ENCODE results near the gene TTC39C.
A peak's percentile ranks its signal among the peaks of the same experiment; 100 is the strongest.

Gene TTC39C

DNA sequence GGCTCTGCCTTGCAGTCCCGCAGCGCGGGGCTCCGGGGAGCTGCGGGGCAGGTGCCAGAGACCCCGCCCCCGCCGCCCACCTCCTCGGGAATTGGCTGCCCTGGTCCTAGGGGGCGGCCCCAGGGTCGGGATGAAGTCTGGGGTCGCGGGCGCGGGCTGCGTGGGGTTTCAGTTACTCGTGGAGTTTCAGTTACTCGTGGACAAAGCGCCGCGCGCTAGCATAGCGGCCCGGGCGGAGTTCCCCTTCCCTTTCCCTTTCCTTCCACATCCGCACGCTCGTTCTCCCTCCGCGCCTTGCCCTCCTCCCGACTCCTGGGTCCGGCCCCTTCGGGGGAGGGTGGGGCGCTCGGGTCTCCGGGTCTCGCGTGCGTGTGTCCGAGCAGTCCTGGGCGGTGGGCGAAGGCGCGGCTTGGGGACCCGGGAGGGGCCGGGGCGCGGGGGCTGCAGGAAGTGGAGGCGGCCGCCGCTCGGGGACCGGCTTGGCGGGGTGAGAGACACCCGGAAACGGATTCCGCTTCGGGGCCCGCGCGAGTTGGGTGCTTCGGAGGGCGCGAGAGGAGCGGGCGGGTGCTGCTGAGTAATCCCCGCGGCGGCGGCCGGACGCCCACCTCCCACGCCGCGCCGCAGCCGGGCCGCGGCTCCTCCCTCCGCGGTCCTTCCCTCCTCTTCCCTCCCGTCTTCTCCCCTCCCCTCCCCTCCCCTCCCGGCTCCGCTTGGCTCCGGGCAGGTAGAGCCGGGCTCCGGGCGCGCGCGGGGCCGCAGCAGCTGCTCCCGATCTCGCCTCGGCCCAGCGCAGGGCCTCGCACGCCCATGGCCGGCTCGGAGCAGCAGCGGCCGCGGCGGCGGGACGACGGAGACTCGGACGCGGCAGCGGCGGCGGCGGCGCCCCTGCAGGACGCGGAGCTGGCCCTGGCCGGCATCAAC, at the start of gene TTC39C:
TSS of gene TTC39C (plus strand) at position 693 of the 924 bp plus-strand sequence. CDS start at position 811, 118 bp downstream.
- DNase-seq (ENCODE audit: low spot score): peak; percentile 87

DNA sequence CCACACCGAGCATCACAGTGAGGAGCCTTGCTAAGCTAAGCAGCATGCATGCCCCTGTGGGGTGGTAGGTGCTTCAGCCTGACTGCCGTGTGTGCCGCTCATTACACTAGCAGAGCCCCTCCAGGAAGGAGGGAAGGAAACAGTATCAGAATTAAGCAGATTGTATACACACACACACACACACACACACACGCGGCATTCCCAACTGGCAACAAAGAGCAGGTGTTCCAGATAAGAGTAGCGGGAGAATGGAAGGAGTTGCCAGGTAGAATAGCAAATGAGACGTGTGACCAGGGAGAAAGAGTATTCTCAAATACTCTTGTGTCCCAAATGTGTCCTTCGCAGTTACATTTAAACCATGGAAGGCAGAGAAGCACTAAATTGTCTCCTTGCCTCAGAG, 47.6 kb upstream of the TTC39C start:
- DNase-seq (ENCODE audit: low spot score): no peak

DNA sequence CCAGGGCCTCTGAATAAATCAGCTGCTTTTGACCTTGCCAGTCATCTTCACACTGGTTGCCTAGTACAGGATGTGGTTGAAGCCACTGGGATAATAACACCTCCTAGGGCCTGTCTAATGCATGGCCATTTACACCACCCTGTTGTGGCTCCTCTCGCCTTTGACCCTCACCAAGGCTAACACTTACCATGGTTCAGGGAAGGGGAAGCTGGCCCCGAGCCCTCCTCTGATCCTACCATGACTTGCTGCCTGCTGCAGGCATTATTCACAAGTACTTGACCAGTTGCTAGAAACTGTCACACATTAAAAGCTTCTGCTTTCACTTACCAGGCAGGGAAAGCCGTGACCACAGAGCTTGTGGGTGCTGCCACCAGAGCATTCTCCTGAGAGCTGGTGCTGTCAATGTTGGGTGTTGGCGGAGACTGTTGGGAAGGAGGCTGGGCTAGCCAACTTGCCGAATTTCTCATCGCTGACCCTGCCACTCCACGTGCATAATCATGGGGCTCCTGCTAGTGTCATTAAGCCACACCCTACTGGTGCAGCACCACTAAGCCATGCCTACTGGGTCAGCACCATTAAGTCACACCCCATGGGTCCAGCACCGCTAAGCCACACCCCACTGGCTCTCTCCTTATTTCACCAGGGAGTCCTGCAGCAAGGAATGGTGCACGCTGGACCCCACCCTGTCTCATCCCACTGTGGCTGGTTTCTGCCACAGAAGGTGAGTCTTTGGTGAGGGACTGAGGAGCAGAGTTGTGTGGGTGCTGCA, 47.0 kb upstream of the TTC39C start:
- DNase-seq (ENCODE audit: low spot score): no peak

DNA sequence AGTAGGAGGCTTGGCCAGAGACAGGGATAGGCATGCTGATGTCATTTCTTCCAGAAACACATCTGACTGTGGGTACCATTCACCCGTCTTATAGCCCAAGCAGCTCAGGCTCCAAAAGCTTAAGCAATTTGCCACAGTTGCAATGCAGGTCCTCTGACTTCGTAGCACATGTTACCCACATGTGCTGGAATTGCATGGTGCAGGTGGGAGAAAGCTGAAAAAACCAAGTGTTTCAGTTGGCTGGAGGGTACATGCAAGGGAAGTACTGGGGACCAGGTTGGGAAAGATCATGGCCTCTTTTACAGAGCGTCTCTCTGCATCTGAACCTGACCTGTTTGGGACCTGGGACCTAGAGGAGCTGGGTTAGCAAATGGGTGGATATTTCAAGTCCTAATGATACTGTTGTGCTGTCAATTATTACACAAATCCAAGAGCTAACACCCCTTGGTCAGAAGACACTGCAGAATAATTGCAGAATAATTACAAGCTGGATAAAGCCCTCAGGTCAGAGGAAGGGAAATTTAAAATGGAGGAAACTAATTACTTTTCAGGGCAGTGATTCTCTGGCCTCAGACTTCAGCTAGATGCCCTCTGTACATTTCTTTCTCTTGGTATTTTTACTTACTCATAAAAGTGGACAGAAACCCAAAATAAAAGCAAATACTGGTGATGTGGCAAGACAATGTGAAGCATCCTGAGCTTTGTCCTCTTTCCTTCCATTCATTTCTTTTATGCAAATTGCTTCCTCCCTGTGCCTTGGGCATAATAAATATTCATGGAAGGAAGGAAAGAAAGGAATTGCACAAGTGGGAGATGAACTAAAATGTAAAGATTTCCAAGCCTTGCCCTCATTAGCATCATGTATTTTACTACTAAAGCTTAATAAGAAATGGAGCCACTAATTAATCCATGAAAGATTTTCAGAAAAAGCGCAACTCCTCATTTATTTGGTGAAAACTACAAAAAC, 45.6 kb upstream of the TTC39C start:
- DNase-seq (ENCODE audit: low spot score): no peak

DNA sequence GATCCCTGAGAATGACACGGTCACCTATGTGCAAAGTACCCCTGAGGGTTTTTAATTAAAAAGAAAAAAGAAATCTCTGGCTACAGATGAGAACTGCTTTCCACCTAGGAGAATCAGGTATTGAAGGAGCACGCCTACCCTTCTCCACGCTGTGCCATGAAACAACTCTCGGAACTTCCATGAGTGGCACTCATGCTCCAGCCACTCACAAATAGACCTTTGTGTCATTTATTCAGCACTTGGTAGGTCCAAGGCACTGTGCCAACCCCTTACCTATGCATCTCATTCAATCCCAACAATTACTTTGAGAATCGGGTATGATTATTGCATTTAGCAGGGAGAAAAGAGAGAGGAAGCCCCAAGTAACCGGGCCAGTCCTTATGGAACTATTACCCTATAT, 44.9 kb upstream of the TTC39C start:
- DNase-seq (ENCODE audit: low spot score): no peak

DNA sequence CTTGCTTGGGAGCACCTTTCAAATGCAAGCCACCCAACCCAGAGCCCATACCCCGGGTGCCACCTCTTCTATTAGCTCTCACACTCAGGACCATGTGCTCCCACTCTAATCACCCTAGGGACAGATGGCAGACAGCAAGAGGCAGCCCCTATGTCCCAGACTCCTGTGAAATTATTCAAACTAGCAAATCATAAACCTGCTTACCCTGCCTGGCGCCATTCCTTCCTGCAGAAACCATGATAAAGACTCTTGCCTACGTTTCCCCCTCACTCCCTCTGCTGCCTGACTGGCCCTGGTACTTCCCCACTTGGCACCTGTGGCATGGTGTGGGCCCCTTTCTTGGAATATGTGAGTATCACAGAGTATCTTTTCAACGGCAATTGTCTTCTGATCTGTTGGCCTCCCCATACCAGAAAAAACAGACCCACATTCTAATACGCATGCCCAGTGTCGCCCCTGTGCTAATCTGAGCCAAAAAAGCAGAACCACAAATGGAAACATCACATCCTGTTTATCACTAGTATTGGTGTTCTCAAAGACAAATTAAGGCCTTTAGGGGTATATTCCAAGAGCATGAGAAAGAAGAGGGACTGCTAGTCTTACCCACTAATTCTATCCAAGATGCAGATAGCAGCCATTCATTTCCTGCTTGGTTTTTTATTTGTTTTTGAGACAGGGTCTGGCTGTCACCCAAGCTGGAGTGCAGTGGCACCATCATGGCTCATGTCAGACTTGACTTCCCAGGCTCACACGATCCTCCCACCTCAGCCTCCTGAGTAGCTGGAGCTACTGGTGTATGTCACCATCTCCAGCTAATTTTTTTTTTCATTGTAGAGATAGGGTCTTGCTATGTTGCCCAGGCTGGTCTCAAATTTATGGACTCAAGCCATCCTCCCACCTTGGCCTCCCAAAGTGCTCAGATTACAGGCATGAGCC, 44.1 kb upstream of the TTC39C start:
- DNase-seq (ENCODE audit: low spot score): no peak

DNA sequence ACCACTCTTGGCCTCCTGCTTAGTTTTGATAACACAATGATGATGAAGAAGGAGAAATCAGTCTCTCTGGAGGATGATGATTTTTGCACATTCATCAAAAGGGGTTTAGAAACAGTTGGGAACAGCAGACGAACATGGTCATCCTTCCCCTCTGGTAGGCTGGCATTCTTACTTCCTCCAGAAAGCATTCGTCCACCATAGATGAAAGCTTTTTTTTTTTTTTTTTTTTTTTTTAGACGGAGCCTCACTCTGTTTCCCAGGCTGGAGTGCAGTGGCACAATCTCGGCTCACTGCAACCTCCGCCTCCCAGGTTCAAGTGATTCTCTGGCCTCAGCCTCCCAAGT, 43.5 kb upstream of the TTC39C start:
- DNase-seq (ENCODE audit: low spot score): no peak

DNA sequence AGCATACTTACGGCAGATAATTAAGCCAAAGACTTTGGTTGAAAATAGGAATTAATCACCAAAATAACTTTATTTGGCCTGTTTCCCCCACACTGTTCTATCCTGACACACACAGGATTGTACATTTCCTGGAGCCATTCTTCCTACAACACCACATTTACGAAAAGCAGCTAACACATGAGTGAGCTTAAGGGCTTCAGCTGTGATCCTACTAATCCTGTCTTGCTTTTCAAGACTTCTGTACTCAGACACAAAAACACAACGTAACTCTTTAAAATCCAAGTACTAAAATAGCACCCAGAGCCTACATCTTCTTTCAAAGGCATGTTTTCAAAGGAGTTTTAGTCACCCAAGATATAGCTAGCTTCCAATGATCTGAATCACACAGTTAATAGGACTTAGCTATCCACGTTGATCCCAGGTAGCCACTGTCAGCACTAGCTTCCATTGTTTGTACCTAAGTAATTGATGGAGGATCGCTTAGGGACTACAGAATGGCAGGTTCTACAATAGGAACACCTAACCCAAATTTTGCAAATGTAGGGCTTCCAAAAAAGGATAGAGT, 42.8 kb upstream of the TTC39C start:
- no peak for DNase-seq (ENCODE audit: low spot score)

DNA sequence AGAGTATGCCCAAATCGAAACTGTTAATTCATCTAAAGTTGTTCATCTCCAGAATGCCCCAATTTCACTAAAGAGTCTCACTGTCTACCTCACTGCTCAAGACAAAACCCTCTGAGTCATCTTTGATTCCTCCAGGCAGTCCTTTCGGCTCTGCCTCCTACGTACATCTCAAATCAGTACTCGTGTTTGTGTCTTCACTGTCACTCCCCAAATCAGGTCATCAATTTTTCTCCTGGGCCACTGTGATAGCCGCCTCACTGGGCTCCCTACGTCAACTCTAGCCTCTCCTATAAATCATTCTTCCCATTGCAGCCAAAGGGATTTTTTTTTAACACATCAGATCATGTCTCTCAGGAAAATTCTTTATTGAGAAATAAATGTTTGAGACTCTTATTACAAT, 42.1 kb upstream of the TTC39C start:
- DNase-seq (ENCODE audit: low spot score): no peak

DNA sequence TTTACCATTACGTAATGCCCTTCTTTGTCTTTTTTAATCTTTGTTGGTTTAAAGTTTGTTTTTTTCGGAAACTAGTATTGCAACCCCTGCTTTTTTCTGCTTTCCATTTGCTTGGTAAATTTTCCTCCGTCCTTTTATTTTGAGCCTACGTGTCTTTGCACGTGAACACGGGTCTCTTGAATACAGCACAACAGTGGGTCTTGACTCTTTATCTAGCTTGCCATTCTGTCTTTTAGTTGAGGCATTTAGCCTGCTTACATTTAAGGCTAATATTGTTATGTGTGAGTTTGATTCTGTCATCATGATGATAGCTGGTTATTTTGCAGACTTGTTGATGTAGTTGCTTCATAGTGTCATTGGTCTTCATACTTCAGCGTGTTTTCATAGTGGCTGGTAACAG, 37.5 kb upstream of the TTC39C start:
- DNase-seq (ENCODE audit: low spot score): no peak

DNA sequence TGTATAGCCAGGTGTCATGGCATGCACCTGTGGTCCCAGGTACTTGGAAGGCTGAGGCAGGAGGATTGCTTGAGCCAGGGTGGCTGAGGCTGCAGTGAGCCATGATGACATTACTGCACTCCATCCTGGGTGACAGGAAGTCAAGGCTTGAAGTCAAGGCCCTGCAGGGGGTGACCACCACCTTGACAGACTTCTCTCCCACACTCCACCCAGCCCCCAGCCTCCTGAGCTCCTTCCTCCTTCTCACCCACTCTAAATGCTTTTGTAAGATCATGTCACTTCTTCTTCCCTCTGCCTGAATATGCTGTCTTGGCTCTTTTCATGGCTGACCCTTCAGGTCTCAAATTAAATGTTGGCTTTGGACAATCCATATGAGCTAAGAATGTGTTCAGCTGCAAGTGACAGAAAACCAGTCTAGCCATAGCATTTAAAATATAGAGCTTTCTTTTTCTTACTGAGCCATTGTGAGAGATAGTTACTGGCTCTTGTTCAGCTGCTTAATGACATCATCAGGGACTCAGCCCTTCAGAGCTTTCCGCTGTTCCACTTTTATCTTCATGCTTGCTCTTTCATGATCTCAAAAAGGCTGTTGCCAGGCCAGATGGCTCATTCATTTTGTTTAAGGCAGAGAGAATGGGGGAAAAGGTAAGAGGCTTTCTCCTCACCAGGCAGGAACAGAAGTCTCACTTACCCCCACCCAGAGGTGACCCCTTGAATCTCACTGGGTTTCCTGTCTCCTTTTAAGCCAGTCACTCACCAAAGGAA, 36.7 kb upstream of the TTC39C start:
- no peak for DNase-seq (ENCODE audit: low spot score)

DNA sequence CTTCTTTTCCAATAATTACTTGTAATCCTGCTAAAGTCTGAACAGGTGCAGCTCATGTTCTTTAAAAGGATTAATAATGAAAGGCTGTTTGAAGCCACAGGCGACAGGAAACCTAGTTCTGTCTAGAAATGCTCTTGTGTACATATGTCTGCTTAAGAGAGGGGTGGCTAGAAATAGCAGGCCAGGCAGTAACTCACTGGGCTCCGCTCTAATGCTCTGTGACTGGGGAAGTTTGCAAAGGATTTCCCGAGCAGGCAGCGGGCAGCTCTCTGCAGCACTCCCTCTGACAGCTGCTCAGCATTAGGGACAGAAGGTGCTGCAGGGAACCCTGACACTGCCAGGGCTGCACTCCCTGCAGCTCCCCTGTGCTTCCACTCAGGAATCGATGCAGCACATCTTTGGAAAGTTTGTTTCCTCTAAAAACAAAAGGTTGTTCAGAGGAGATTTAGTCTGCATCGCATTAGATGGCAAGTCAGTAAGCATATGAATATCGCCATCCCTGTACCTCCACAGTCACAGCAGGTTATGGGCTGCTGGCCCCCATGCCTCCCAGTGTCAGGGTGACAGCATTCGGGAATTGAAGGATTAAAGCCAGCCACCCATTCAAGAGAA, 33.1 kb upstream of the TTC39C start:
- DNase-seq (ENCODE audit: low spot score): no peak

DNA sequence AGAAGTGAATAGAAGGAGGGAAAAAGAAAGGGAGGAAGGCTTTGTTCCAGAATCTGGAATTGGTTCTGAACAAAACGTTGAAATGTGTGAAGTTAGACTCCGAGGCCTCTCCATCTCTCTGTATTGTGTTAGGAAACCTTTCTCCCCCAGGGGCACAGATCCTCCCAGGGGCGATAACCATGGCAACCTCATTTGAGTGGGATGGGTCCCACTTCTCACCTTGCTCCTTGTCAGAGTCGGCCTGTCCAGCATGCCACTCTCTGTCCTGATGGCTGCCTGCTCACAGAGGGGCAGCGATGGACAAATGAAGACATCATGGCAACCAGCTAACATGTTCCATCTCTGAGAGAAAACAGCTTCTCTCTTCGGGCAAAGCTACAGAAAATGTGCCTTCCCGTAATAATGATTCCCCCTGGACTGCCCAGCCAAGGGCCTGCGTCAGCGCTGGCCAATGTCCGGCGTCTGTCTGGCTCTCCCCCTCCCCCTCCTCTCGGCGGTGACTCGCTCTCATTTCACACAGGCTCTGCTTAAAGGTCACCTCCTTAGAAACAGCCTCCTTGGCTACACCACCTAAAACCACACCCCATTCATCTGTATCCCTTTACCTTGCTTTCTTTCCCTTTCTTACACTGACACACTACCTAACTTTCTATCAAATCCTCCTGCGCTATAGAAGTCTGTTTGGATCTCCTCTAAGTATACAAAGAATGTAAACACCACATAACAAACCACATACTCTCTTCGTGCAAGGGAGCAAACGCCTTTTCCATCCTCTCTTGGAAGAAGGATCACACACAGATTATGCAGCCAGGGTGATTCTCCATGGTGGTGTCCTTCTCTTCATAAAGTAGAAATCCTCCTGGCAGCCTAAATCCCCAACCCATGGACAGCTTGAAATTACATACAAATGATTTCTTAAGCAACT, 32.1 kb upstream of the TTC39C start:
- peak; percentile 74 for DNase-seq (ENCODE audit: low spot score)

DNA sequence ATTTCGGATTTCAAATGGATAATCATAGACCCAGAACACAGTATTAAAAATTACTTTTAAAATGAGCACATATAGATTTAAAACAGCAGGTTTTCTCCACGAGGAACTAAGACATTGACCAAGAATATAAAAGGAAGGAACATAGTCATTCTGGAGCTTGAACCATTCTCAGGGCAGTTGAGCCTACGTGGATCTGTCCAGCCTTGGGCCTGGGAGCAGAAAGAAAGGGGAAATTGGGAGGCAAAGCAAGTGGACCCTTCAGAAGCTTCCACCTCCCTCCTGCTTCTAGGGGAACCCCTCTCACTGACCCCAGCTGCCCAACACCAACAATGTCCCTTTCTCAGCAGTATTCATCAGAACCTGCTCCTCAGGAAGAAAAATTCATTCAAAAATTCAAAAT, 31.4 kb upstream of the TTC39C start:
- no peak for DNase-seq (ENCODE audit: low spot score)

DNA sequence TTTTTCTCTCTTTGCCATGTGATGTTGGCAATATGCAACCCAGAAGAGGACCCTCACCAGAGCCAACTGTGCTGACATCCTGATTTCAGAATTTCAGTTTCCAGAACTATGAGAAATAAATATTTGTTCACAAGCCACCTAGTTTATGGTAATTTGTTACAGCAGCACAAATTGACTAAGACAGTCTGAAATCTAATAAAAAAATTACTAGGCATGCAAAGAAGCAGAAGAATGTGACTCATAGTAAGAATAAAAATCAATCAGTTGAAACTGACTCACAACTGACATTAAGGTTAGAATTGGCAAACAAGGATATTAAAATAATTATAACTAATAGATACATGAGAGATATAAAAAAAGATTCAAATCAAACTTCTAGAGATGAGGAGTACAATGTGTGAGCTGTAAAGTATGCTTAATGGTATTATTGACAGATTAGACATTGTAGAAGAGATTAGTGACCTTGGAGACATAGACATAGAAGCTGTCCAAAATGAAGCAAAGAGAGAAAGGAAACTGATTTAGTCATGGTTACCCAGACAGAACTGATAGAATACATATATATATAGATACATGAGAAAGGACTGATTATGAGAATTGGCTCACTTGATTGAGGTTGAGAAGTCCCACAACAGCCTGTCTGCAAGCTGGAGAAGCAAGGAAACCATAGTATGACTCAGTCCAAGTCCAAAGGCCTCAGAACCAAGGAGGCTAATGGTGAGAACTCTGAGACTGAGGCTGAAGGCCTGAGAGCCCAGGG, 27.8 kb upstream of the TTC39C start:
- DNase-seq (ENCODE audit: low spot score): no peak

DNA sequence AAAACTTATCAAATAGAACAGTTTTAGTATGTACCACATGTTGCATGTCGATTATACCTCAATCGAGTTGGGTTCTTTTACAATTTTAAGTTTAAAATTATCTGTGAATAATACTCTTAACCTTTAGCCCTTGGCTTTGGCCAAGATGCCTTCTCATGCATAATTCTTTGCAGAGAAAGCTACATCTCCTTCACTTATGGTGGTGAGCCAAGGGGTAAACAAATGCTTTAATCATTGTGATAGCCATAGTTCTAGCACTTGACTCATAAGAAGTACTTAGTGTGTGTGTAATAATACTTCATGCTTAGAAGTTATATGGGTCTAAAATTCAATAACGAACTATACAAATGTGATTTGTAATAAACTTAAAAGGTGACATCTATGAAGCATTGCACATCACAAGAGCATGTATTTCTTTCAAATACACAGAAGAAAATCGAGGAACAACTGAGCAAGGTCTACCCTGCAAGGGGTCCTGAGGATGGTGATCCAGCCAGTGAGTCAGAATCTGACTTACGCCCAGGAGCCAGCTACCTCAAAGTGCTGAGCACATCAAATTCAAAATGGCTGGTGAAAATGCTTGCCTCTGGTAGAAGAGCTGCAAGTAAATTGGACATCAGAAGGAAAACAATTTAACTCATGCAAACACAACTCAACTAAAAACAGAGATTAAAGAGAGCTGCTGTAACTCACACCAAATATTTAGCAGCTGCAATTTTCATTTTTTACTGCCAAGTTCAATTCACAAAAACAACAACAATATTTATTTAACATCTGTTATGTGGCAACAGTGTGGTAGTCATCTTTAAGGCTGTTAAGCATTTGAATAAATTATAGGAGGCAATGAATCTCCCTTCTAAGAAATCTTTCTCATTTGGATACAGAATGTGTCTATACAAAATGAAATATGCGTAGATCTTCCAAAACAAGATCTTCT, 23.8 kb upstream of the TTC39C start:
- no peak for DNase-seq (ENCODE audit: low spot score)

All from AG08396 (cell line).